ENCODE data around the gene MICAL1.

MICAL1 gene

GRCh38 chr6:109436041-109436440, 19.5 kb downstream of the MICAL1 start:
- no peak for DNase-seq (ENCODE audit: low spot score)

DNA sequence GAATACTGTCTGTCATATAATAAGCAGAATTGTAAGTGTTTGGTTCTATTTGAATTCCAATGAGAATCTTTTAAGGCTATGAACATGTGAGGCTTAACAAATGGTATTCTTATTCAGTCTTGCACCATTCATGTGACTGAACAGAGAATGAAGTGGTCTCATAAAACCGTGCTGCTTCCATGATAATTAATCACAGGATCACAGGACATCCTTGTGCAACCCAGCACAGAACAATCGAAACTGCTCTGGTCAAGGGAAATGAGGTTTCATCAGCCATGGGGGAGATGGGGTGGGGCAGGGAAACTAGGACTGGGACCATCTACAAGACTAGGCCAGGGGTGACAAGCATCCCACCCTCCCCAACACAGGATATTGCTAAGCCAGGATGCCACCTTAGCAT, 21.1 kb downstream of the MICAL1 start:
- DNase-seq (ENCODE audit: low spot score) = no peak

GRCh38 chr6:109429496-109429895, 26.1 kb downstream of the MICAL1 start:
- DNase-seq (ENCODE audit: low spot score) = no peak

GRCh38 chr6:109428889-109429477, 26.6 kb downstream of the MICAL1 start:
- DNase-seq (ENCODE audit: low spot score) = no peak

DNA sequence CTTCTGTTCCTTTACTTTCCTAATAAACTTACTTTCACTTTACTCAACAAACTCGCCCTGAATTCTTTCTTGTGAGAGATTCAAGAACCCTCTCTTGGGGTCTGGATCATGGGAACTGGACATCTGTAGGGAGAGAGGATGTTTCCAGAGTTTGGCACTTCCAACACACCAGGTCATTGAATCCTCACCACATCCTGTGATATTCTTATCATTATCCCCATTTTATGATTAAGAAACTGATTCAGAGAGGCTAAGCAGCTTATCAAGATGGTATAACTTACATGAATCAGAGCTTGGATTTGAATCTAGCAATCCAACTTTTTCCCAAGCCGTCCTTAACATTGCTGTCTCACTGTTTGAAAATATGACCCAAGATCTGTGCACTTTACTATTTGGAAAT, 30.6 kb downstream of the MICAL1 start:
- DNase-seq (ENCODE audit: low spot score) = no peak

DNA sequence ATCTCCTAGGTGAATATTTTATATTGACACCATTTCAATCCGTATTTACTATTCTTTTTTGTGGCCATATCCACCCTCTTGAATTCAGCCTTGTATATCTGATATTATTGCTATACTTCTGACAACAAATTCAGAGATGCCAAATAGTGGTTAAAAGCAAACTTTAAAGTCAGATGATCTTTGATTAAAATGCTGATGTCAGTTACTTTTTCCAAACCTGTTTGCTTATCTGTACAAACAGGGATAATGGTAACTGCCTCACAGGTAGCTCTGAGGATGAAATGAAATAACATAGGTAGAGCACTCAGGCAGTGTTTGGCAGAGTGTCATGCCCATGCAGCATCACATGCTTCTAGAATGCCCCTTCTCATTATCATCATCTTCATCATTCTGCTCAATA, 34.4 kb downstream of the MICAL1 start:
- DNase-seq (ENCODE audit: low spot score) = no peak

GRCh38 chr6:109420751-109421150, 34.8 kb downstream of the MICAL1 start:
- no peak for DNase-seq (ENCODE audit: low spot score)

- DNase-seq (ENCODE audit: low spot score) = no peak
Observed at GRCh38 chr6:109417646-109418045, 37.9 kb downstream of the MICAL1 start.

DNA sequence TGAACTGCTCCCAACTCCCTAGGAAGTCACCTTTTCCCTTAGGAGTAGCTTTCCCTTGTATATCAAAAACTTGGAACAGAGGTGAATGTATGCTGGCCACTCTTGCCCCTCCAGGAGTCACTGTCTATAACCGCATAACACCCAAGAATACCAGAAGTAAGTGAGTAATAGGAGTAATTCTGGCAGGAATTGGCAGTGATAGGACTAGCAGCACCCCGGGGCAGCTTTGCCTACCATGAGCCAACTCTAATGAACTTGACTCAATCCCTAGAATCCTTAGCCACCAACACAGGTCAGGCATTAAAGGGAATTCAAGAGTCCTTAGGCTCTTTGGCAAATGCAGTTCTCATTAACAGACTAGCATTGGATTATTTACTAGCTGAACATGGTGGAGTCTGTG, 44.5 kb downstream of the MICAL1 start:
- no peak for DNase-seq (ENCODE audit: low spot score)

- DNase-seq (ENCODE audit: low spot score) = peak; percentile 41
Observed at GRCh38 chr6:109406196-109406595, 49.4 kb downstream of the MICAL1 start.

DNA sequence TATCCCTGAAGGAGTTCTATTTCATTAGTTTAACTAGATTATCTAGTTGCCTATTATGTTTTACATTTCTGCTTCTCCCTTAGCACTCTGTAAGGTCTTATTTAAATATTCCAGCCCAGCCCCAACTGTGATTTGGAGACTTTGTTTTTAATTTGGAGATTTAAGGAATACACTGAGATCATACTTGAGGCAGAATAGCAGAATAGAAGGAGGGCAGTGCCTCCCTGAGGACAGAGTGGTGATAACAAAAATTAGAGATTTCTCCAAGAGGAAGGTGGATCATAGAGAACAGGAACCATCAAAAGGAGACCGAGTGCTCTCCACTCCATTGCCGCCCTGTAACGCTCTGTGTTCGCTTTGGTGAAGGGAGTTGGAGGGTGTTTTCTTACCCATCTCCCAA, 58.6 kb downstream of the MICAL1 start:
- no peak for DNase-seq (ENCODE audit: low spot score)

DNA sequence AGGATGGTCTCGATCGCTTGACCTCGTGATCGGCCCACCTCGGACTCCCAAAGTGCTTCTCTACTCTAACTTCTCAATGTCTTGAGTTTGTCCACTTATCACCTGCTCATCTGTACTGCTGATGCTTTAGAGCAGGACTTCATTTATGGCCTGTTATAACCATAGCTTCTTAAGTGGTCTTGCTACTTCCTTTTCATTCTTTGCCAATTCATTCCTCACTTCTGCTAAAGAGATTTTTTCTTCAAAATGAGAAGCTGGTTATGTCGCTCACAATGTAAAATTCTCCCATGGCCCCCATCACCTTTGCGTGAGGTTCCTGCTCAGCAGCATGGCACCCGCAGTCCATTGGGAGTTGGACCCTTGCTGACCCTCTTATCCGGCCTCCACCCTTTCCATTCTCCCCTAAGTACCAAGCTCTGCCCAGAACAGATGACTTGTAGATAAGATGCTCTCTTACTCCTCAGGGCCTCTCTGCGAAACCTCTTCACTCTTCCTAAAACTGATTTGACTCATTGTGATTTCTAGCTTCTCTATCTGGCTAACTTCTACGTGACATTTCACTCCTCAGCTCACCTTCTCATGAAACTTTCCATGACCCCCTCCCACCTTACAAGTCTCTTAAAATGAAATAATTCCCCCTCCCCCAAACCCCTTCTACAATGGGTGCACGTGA, 59.4 kb downstream of the MICAL1 start:
- no peak for DNase-seq (ENCODE audit: low spot score)
